Vagina (tissue), 2 donors: ENCODE data around the gene CEBPE. TPM values are rescaled to one million over a fixed set of nuclear protein-coding genes. Genes with fewer than 3 reads are reported as not detected.

Source experiments
- DNase-seq, 2 donors: peaks; one replicate each; pipeline ENCODE4 v3.0.0-alpha.2; 2017; ENCODE audit errors: extremely low spot score in 2 of 2
- H3K27ac ChIP-seq: fragments of 200-600 bp; sonication (generic); one replicate; pipeline ENCODE4 v1.5.1; 2019
- H3K27me3 ChIP-seq: fragments of 200-600 bp; sonication (generic); one replicate; pipeline ENCODE4 v1.5.1; 2019
- H3K36me3 ChIP-seq, 2 donors: fragments of 200-600 bp; sonication (generic); one replicate each; pipeline ENCODE4 v1.5.1; 2017 to 2019
- H3K4me1 ChIP-seq: fragments of 200-600 bp; sonication (generic); one replicate; pipeline ENCODE4 v1.5.1; 2019
- H3K4me3 ChIP-seq, 2 donors: fragments of 200-600 bp; sonication (generic); 1 replicate in 1 of 2; 2 replicates in 1 of 2; pipeline ENCODE4 v1.5.1; 2016 to 2019
- H3K9me3 ChIP-seq: fragments of 200-600 bp; sonication (generic); one replicate; pipeline ENCODE4 v1.5.1; 2019
- CTCF ChIP-seq, 3 experiments: fragments of 450-650 bp in 2 of 3; fragments of 200-600 bp in 1 of 3; sonication (generic) in 1 of 3; IDR thresholded peaks; one replicate each; pipeline ENCODE4 v1.5.1; 2017 to 2019; ENCODE audit warnings: antibody characterized with exemption in 3 of 3, mild to moderate bottlenecking in 2 of 3, moderate library complexity in 2 of 3
- POLR2A ChIP-seq, 2 donors: fragments of 450-650 bp; IDR thresholded peaks; one replicate each; pipeline ENCODE4 v1.6.1; 2017; ENCODE audit warnings: antibody characterized with exemption in 2 of 2, mild to moderate bottlenecking in 2 of 2, moderate library complexity in 2 of 2
- POLR2AphosphoS5 ChIP-seq, 2 donors: sonication (generic); formaldehyde crosslinking; IDR thresholded peaks; one replicate each; pipeline ENCODE4 v1.9.0; 2017; ENCODE audit warnings: antibody characterized with exemption in 2 of 2, mild to moderate bottlenecking in 2 of 2, low read depth in 1 of 2; ENCODE audit not compliant: insufficient read depth in 1 of 2
- intact Hi-C: fragments of 100-400 bp; cut with DNase I; formaldehyde crosslinking; loops from one replicate; pipeline ENCODE4 v1.15.1; 2023
- total RNA-seq: library from RNA; depleted of rRNA; stranded (reverse); fragments of >200 nt; gene quantifications from one replicate; pipeline ENCODE4 v1.2.3, GENCODE V29; 2016

Gene CEBPE
- total RNA-seq, 1 donor from 2014 or later, result not detected

GRCh38 chr14:23071244-23071920 lies 47.7 kb downstream of the CEBPE start:
- Histone ChIP-seq H3K36me3 (peaks cover 3 to 61% of the 10 kb centered on the region in 2 donors), H3K27ac (peak overlapping the region; percentile 90), H3K4me1 (peaks cover 58% of the 10 kb centered on the region), H3K27me3 (no peaks in the 10 kb centered on the region), H3K9me3 (no peaks in the 10 kb centered on the region), H3K4me3 (peak overlapping the region; percentile 48 to 55)
- DNase-seq, result peak in 1 of 2 donors; percentile 96
- intact Hi-C loops, result no loop called here
- peak in 1 of 3 experiments; percentile 28 for TF ChIP-seq CTCF (IDR thresholded peaks at IDR 0.05)
- no peak for TF ChIP-seq POLR2A (IDR thresholded peaks at IDR 0.05)
- TF ChIP-seq POLR2AphosphoS5 (IDR thresholded peaks at IDR 0.05; ENCODE audit: insufficient read depth in 1 of 2, low read depth in 1 of 2), result peak; percentile 64 to 86

GRCh38 chr14:23070262-23071129 lies 48.6 kb downstream of the CEBPE start:
- peaks cover 0 to 61% of the 10 kb centered on the region in 2 donors for H3K36me3 ChIP-seq
- intact Hi-C loops, result no loop called here
- peak overlapping the region; percentile 48 to 55 for H3K4me3 ChIP-seq
- H3K9me3 ChIP-seq, result no peaks in the 10 kb centered on the region
- DNase-seq, result peak in 1 of 2 donors; percentile 40
- no peaks in the 10 kb centered on the region for H3K27me3 ChIP-seq
- H3K27ac ChIP-seq, result peak overlapping the region; percentile 90
- TF ChIP-seq POLR2AphosphoS5 (IDR thresholded peaks at IDR 0.05; ENCODE audit: insufficient read depth in 1 of 2, low read depth in 1 of 2), result no peak
- TF ChIP-seq CTCF (IDR thresholded peaks at IDR 0.05), result no peak
- TF ChIP-seq POLR2A (IDR thresholded peaks at IDR 0.05), result no peak
- H3K4me1 ChIP-seq, result peaks cover 58% of the 10 kb centered on the region

- intact Hi-C loops, result no loop called here
- Histone ChIP-seq H3K36me3 (peaks cover 0 to 62% of the 10 kb centered on the region in 2 donors), H3K4me1 (peaks cover 58% of the 10 kb centered on the region), H3K4me3 (no peak overlapping the region), H3K9me3 (no peaks in the 10 kb centered on the region), H3K27ac (peak overlapping the region; percentile 90), H3K27me3 (no peaks in the 10 kb centered on the region)
- DNase-seq, result peak in 1 of 2 donors; percentile 85
- TF ChIP-seq CTCF (IDR thresholded peaks at IDR 0.05), result no peak
- TF ChIP-seq POLR2A (IDR thresholded peaks at IDR 0.05), result no peak
- TF ChIP-seq POLR2AphosphoS5 (IDR thresholded peaks at IDR 0.05; ENCODE audit: insufficient read depth in 1 of 2, low read depth in 1 of 2), result no peak
These were observed 49.6 kb downstream of the CEBPE start for GRCh38 chr14:23069413-23069806.

- Histone ChIP-seq H3K36me3 (peaks cover 0 to 62% of the 10 kb centered on the region in 2 donors), H3K9me3 (no peaks in the 10 kb centered on the region), H3K4me3 (no peak overlapping the region), H3K4me1 (peaks cover 58% of the 10 kb centered on the region), H3K27me3 (no peaks in the 10 kb centered on the region), H3K27ac (peak overlapping the region; percentile 90)
- TF ChIP-seq CTCF (IDR thresholded peaks at IDR 0.05), result peak; percentile 94 to 98 (median 97)
- peak in 1 of 2 donors; percentile 64 for TF ChIP-seq POLR2AphosphoS5 (IDR thresholded peaks at IDR 0.05; ENCODE audit: insufficient read depth in 1 of 2, low read depth in 1 of 2)
- no peak for TF ChIP-seq POLR2A (IDR thresholded peaks at IDR 0.05)
- DNase-seq, result peak in 1 of 2 donors; percentile 88
- intact Hi-C loops, result no loop called here
These were observed 50.2 kb downstream of the CEBPE start for GRCh38 chr14:23068789-23069412.
